B cell (primary cell): Measurements from ENCODE around the gene CMTM8. TPM values are rescaled to one million over a fixed set of nuclear protein-coding genes. Genes with fewer than 3 reads are reported as not detected.

Source experiments
- ATAC-seq: fragments of 200-7000 bp; cut with Tn5 transposase; one replicate; pipeline ENCODE4 v1.10.0; 2021; ENCODE audit warnings: low read depth, mild to moderate bottlenecking, moderate number of reproducible peaks, moderate library complexity
- CTCF ChIA-PET: fragments of 350-600 bp; sonication (Branson Sonifier 250); formaldehyde crosslinking; loops from one replicate; lab custom pipeline; 2021; ENCODE audit warnings: antibody characterized with exemption, inconsistent platforms; lab: Charles Lee
- POLR2A ChIA-PET: fragments of 350-600 bp; sonication (Branson Sonifier 250); formaldehyde crosslinking; loops from one replicate; lab custom pipeline; 2021; ENCODE audit warnings: antibody characterized with exemption; lab: Charles Lee
- DNase-seq: peaks from one replicate; pipeline ENCODE4 v3.0.0; 2013
- H2AFZ ChIP-seq: 2 replicates; pipeline ENCODE4 v1.6.1; 2012; ENCODE audit warnings: mild to moderate bottlenecking, low read depth, low read length; ENCODE audit not compliant: insufficient read depth, poor library complexity, severe bottlenecking
- H3K27ac ChIP-seq, 2 donors: 1 replicate in 1 of 2; 2 replicates in 1 of 2; pipeline ENCODE4 v1.5.1; 2012 to 2013; ENCODE audit warnings: low read length in 2 of 2, mild to moderate bottlenecking in 2 of 2, moderate library complexity in 1 of 2
- H3K27me3 ChIP-seq, 4 experiments: fragments of 200-600 bp in 1 of 4; sonication (generic) in 1 of 4; replicated peaks in 1 of 4; 1 replicate in 2 of 4; 2 replicates in 2 of 4; pipeline versions ENCODE4 v1.6.1 to v1.7.0; 2013 to 2016; ENCODE audit warnings: low read length in 3 of 4, mild to moderate bottlenecking in 2 of 4, mixed read lengths in 1 of 4, moderate library complexity in 1 of 4; ENCODE audit not compliant: insufficient read depth in 4 of 4, control insufficient read depth in 3 of 4; ENCODE audit errors: control extremely low read depth in 1 of 4
- H3K36me3 ChIP-seq, 2 experiments: replicated peaks in 1 of 2; 1 replicate in 1 of 2; 2 replicates in 1 of 2; pipeline versions ENCODE4 v1.6.1 to v1.7.1; 2013; ENCODE audit warnings: low read length in 1 of 2; ENCODE audit not compliant: insufficient read depth in 2 of 2, control insufficient read depth in 1 of 2; ENCODE audit errors: control extremely low read depth in 1 of 2, extremely low read depth in 1 of 2
- H3K4me1 ChIP-seq, 2 donors: fragments of 200-600 bp in 1 of 2; sonication (generic) in 1 of 2; 1 replicate in 1 of 2; 2 replicates in 1 of 2; pipeline versions ENCODE4 v1.5.1 to v1.6.1; 2013 to 2017; ENCODE audit warnings: low read length in 2 of 2; ENCODE audit not compliant: control insufficient read depth in 2 of 2, insufficient read depth in 2 of 2
- H3K4me2 ChIP-seq: replicated peaks from 2 replicates; pipeline ENCODE3; 2012; ENCODE audit warnings: mild to moderate bottlenecking, low read depth, low read length; ENCODE audit not compliant: poor library complexity, severe bottlenecking
- H3K4me3 ChIP-seq, 5 experiments: fragments of 200-600 bp in 1 of 5; sonication (generic) in 1 of 5; 1 replicate in 3 of 5; 2 replicates in 2 of 5; pipeline versions ENCODE4 v1.5.1 to v1.7.0; 2011 to 2016; ENCODE audit warnings: low read length in 4 of 5, mild to moderate bottlenecking in 4 of 5, low read depth in 2 of 5, control low read depth in 1 of 5, moderate library complexity in 1 of 5; ENCODE audit not compliant: insufficient read depth in 1 of 5; ENCODE audit errors: control extremely low read depth in 1 of 5, extremely low read depth in 1 of 5
- H3K79me2 ChIP-seq: fragments of 200-600 bp; sonication (generic); one replicate; pipeline ENCODE4 v1.6.0; 2016; ENCODE audit warnings: low read length; ENCODE audit not compliant: control insufficient read depth, insufficient read depth
- H3K9ac ChIP-seq: fragments of 200-600 bp; sonication (generic); 2 replicates; pipeline ENCODE4 v1.6.1; 2017; ENCODE audit warnings: mild to moderate bottlenecking, low read length, moderate library complexity
- H3K9me3 ChIP-seq, 3 donors: one replicate each; pipeline versions ENCODE4 v1.6.1 to v1.7.1; 2013; ENCODE audit warnings: low read length in 2 of 3; ENCODE audit not compliant: control insufficient read depth in 2 of 3, insufficient read depth in 1 of 3; ENCODE audit errors: control extremely low read depth in 1 of 3
- H4K20me1 ChIP-seq: 2 replicates; pipeline ENCODE4 v1.6.0; 2012; ENCODE audit warnings: mild to moderate bottlenecking, low read length; ENCODE audit not compliant: insufficient read depth, control insufficient read depth, poor library complexity, severe bottlenecking
- H3K27ac Mint-ChIP-seq: one replicate; pipeline ENCODE4 v1.8.0; 2021; ENCODE audit warnings: mixed read lengths
- H3K27me3 Mint-ChIP-seq: one replicate; pipeline ENCODE4 v1.8.0; 2021; ENCODE audit warnings: mixed read lengths
- H3K4me1 Mint-ChIP-seq: one replicate; pipeline ENCODE4 v1.8.0; 2021; ENCODE audit warnings: mixed read lengths
- H3K4me3 Mint-ChIP-seq: one replicate; pipeline ENCODE4 v1.8.0; 2021; ENCODE audit warnings: mixed read lengths
- H3K9me3 Mint-ChIP-seq: one replicate; pipeline ENCODE4 v1.8.0; 2022; ENCODE audit warnings: mixed read lengths; ENCODE audit not compliant: insufficient read depth
- EZH2 ChIP-seq: IDR thresholded peaks from 2 replicates; pipeline ENCODE4 v1.6.1; 2012; ENCODE audit warnings: borderline replicate concordance, low read depth, mild to moderate bottlenecking, moderate library complexity, low read length; ENCODE audit not compliant: insufficient read depth, poor library complexity, severe bottlenecking
- WGBS: methylation state at CpG from one replicate; pipeline ENCODE4 v1.1.5; 2013; ENCODE audit warnings: missing lambda C conversion rate; ENCODE audit not compliant: insufficient coverage; 5-methylcytosine and 5-hydroxymethylcytosine counted together
- intact Hi-C: fragments of 100-400 bp; cut with micrococcal nuclease; formaldehyde crosslinking; loops from one replicate; pipeline ENCODE4 v1.10.0; 2022
- polyA plus RNA-seq: library from polyadenylated mRNA; depleted of rRNA; stranded (reverse); fragments of >200 nt; gene quantifications from 2 replicates; pipeline ENCODE4 v1.2.3, GENCODE V29; 2012
- total RNA-seq, 2 donors: library from RNA; stranded (reverse); fragments of 120-200 nt in 1 of 2; gene quantifications; 1 replicate in 1 of 2; 2 replicates in 1 of 2; pipeline versions ENCODE4 v1.2.3 to v1.2.4, GENCODE V29; 2013 to 2022
- TF ChIP-seq, protein P1 (sequence below): fragments of 200-600 bp; IDR thresholded peaks from one replicate; pipeline ENCODE4 v1.8.0; 2022; ENCODE audit warnings: antibody characterized with exemption, mild to moderate bottlenecking

CMTM8 gene
- total and polyA plus RNA-seq, 2 donors (not counting 1 experiment from before 2014, with no cell fraction given): 0.25 to 0.28 TPM

DNA sequence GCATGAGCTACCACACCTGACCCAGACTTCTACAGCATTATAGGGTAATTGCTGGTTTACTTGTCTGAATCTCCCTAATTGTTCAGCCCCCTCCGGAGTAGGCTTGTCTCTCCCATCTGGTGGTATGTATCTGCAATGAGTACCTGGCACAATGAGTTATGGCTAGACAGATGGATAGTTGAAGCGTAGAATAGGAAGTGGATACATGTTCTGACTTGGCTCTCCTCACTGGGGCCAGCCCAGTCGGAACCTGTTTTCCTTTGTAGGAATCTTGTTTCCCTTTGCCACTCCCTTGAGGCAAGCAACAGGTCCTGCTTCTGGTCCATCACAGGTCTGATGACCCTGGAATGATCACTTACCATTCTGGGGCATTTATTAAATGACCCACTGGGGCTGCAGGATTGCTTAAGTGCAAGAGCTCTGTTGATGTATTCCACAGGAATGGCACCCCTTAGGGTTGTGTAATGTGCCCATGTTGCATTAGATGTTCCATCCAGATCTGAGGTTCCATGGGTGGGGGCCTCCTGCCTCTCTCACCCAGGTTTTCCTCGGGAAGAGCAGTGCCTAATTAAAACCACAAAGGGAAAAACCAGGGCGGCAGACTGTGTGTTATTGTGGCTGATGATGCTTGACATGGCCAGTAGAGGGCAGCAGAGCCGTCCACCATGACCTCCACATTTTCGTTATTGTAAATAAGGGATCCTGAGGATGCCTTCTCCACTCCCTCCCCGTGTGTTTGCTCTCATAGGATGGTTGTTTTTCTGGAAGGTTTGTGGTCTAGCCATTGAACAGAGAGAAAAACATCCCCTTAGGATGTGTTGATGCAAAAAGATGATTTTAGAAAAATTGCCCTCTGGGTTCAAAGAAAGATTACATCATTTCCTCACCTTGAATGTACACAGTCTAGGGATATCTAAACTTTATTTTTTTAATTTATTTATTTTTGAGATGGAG, 58.0 kb downstream of the CMTM8 start:
- Histone ChIP-seq H3K9me3 (no peaks in the 10 kb centered on the region), H3K9ac (no peak overlapping the region), H3K4me2 (peak overlapping the region; percentile 50), H3K36me3 (no peaks in the 10 kb centered on the region), H3K79me2 (no peaks in the 10 kb centered on the region), H2AFZ (peak overlapping the region; percentile 51), H3K4me1 (peaks cover 6 to 7% of the 10 kb centered on the region in 2 donors), H3K4me3 (no peak overlapping the region), H3K27me3 (no peaks in the 10 kb centered on the region), H4K20me1 (no peaks in the 10 kb centered on the region), H3K27ac (no peak overlapping the region)
- no peak overlapping the region for H3K27ac Mint-ChIP-seq
- 96% methylated on average over 3 of the region's 8 CpGs for WGBS
- peaks cover 5% of the 10 kb centered on the region for H3K4me1 Mint-ChIP-seq
- POLR2A ChIA-PET: interaction anchor here (0.7 to 1.2 kb wide), 2 partner anchors 14 to 36 kb away, joined by 3 to 5 read pairs; no protein-coding TSS in a partner anchor
- H3K4me3 Mint-ChIP-seq: no peak overlapping the region
- H3K27me3 Mint-ChIP-seq: peaks cover 3% of the 10 kb centered on the region
- ATAC-seq (peak; percentile 64), DNase-seq (peak; percentile 74)
- no peaks in the 10 kb centered on the region for H3K9me3 Mint-ChIP-seq
- intact Hi-C loops: loop anchor here (1.0 to 5.0 kb wide), 5 partner anchors 78 to 368 kb away; no protein-coding TSS in a partner anchor
- CTCF ChIA-PET: interaction anchor here (0.6 to 4.7 kb wide), 27 partner anchors 9 to 293 kb away, joined by 3 to 69 read pairs (median 4); partner anchors contain the start of gene CMTM6
- TF ChIP-seq, protein P1, sequence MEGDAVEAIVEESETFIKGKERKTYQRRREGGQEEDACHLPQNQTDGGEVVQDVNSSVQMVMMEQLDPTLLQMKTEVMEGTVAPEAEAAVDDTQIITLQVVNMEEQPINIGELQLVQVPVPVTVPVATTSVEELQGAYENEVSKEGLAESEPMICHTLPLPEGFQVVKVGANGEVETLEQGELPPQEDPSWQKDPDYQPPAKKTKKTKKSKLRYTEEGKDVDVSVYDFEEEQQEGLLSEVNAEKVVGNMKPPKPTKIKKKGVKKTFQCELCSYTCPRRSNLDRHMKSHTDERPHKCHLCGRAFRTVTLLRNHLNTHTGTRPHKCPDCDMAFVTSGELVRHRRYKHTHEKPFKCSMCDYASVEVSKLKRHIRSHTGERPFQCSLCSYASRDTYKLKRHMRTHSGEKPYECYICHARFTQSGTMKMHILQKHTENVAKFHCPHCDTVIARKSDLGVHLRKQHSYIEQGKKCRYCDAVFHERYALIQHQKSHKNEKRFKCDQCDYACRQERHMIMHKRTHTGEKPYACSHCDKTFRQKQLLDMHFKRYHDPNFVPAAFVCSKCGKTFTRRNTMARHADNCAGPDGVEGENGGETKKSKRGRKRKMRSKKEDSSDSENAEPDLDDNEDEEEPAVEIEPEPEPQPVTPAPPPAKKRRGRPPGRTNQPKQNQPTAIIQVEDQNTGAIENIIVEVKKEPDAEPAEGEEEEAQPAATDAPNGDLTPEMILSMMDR: peak; percentile 94
- no peak for TF ChIP-seq EZH2
